Measurements from ENCODE around the gene WDR45B.
"Not testable (repeated sequence)": the region's sequence is repeated elsewhere in the genome, so short reads cannot be mapped to it uniquely, and the experiment has no call there.

Gene WDR45B

DNA sequence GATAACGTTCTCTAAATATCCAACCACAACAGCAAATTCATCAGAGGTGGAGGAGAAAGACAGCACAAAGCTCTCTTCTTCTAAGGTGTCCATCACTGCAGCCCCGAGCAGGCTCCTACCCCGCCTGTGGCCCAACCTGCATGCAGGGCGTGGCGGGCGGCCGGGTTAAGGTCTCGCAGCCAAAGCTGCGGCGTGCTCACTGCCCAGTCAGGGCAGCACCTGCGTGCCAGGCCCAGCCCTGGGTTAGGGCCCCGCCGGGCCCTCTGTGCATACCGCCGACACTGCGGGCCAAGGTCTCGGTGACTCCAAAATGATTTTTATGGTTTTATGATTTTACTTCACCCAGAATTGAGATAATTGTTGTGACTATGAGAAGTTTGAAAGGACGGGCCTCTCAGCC is 70.9 kb downstream of the WDR45B start:
- FAIRE-seq = no peak

DNA sequence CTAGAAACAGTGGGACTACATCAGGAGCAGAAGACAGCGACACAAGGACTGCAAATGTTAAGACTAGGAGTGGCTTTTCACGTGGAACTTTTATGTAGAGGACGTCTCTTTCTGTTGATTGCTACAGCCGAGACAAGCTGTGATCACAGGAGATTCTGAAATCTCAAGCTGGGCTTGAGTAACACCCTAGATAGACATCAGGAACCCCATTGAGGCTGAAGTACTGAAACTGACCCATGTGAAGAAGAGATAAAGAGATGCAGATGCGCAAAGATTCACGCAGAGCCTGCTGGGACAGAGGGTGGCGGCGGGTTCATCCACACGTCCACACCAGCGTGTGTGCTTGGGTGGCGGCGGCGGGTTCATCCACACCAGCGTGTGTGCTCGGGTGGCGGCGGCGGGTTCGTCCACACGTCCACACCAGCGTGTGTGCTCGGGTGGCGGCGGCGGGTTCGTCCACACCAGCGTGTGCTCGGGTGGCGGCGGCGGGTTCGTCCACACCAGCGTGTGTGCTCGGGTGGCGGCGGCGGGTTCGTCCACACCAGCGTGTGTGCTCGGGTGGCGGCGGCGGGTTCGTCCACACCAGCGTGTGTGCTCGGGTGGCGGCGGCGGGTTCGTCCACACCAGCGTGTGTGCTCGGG is 72.5 kb downstream of the WDR45B start:
- not testable (repeated sequence) for FAIRE-seq

DNA sequence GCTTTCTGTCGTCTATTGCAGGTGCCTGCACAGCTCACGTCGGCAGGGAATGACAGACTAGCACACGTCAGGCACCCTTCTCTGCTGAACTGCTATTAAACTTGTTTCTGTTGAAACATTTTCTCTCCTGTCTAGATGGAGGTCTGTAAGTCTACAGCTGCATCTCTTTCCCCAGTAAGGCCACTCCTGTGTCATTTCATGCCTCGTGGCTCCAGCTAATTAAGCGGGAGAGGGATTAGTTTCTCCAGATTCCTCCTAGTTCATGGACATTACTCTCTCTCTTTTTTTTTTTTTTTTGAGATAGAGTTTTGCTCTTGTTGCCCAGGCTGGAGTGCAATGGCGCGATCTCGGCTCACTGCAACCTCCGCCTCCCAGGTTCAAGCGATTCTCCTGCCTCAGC is 74.2 kb downstream of the WDR45B start:
- FAIRE-seq = no peak

DNA sequence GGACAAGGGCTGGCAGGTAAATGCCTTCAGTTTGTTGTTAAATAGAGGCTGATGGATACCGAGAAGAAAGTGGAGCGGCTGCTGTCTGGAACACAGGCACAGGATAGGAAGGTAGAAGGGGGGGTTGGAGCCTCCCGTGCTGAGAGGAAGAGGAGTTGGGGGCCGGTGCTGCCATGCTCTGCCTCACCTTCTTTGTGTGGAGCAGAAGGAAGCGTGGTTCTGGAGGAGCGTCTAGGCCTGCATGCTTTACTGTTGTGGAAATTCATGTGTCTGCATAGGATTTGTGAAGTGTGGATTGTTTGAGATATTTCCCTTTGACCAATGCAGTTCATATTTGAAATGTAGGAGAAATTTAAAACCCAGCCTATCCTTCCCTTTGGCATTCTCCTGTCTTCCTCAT is 76.4 kb downstream of the WDR45B start:
- FAIRE-seq = no peak

DNA sequence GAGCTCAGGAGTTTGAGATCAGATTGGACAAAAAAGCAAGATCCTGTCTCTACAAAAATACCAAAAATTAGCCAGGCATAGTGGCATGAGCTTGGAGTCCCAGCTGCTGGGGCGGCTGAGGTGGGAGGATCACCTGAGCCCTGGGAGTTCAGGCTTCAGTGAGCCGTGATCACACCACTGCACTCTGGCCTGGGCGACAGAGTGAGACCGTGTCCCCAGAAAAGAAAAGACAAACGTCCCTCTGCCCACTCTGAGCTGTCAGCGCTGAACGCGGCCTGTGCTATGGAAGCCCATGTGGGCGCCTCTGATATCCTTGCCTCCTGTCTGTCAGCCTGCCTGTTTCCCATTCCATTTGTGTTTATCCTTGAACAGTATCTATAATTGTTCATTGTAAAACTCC is 78.0 kb downstream of the WDR45B start:
- FAIRE-seq = no peak

DNA sequence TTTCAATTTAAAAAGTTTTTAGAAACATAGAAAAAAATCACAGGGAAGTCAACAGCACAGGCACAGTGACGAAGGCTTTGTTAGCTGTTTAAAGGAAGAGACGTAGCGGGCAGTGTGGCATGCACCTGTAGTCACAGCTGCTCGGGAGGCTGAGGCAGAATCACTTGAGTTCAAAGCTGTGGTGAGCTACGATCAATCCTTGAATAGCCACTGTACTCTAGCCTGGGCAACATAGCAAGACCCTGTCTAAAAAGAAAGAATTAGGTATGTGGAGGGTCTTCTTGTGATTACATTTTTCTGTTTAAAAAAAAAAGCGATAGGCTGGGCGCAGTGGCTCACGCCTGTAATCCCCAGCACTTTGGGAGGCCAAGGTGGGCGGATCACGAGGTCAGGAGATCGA is 78.6 kb downstream of the WDR45B start:
- no peak for FAIRE-seq

DNA sequence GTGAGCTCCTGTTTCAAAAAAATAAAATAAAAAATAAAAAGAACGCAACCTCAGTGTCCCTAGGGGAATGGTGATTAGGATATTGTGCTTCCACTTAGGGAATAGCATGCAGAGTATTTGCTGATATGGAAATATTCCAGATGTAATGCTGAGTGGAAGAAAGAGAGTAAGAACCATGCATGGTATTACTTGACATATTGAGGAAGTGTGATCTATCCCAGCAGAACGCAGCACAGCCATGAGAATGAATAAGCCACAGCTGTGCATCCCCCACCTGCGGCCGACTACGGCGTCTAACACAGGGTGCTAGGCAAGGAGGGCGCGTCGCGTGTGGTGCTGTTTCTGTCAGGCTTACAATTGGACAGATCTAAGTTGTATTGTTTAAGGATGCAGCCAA is 79.2 kb downstream of the WDR45B start:
- FAIRE-seq = no peak

DNA sequence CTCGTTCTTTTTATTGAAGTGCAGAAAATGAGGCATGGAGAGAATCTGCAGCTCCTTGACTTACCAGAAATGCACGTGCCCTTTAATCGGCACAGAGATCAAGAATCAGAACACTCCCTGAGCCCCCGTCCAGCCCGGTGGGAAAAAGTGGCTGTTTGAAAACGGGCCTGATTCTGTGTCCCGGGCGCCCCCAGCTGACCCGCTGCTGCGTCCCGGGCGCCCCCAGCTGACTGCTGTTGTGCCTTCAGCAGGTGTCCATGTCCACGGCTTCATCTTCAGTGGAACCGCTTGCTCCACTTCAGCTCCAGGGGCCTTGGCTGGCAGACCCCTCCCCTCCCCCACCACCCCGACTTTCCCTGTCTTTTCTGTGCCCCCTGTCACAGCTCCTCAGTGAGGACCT is 81.0 kb downstream of the WDR45B start:
- FAIRE-seq = no peak

DNA sequence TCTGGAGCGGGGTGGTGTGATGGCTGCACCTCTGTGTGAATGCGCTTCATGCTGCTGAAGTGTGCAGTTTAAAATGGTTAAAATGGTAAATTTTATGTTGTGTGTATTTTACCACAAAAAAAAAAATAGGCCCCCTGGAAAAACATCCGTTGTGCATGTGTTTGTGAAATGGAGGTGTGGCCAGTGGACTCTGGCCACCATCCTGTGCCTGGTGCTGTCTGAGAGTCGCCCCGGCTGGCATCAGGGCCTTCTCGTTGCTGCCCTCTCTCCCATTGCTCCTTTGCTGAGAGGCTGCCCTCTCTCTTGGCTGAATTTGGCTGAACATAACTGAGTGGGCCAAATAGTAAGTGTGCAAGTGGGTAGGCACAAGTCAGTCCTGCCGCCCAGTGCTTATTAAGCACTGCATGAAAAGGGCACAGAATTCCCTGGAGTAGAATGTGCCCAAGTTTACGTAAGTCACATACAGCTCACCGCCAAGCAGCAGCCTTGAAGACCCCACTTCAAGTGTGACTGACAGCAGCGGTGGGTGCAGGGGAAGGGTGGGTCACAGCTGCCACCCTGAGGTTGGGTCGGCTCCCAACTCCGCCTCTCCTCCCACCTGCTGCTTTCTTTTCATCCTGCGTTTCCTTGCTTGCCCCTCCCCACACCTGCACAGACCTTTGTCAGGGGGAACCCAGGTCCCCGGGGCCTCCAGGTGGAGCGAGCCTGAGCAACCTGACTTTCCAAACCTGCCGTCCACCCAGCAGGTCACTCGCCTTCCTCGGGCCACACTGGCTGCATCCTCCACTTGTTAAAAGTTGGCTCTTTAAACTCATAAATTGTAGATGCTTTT is 81.9 kb downstream of the WDR45B start:
- no peak for FAIRE-seq

DNA sequence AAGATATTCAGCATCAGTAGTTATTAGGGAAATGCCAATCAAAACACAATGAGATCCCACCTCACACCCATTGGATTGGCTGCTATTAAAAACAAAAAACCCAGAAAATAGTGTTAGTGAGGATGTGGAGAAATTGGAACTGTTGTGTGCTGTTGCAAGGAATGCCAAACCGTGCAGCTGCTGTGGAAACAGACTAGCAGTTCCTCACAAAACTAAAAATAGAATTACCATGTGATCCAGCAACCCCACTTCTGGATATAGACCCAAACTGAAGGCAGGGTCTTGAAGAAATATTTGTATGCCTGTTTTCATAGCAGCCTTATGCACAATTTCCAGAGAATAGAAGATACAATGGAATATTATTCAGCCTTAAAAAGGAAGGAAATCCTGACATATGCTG is 82.7 kb downstream of the WDR45B start:
- FAIRE-seq = no peak
